B cell (primary cell): ENCODE data around the gene SYNPR.

Experiments
- EZH2 ChIP-seq: IDR thresholded peaks from 2 replicates; pipeline ENCODE4 v1.6.1; 2012; ENCODE audit warnings: borderline replicate concordance, low read depth, mild to moderate bottlenecking, moderate library complexity, low read length; ENCODE audit not compliant: insufficient read depth, poor library complexity, severe bottlenecking
- TF ChIP-seq, protein P1 (sequence below): fragments of 200-600 bp; IDR thresholded peaks from one replicate; pipeline ENCODE4 v1.8.0; 2022; ENCODE audit warnings: antibody characterized with exemption, mild to moderate bottlenecking

DNA sequence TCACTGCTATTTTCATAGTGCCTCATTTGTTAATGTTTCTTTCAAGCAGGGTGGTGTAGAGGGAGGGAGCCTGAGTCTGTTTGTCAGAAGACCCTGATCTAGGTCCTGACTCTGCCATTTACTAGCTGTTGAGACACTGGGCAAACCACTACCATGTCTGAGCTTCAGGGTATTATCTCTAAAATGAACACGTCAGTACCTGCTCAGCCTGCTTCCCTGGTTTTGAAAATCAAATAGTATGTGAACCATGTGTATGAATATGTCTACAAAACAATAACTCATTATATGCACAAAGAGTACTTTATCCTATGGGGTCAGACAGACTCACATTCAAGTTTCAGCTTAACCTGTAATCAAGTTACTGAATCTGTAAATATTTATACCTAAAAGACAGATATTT is 25.1 kb downstream of the SYNPR start:
- TF ChIP-seq, protein P1, sequence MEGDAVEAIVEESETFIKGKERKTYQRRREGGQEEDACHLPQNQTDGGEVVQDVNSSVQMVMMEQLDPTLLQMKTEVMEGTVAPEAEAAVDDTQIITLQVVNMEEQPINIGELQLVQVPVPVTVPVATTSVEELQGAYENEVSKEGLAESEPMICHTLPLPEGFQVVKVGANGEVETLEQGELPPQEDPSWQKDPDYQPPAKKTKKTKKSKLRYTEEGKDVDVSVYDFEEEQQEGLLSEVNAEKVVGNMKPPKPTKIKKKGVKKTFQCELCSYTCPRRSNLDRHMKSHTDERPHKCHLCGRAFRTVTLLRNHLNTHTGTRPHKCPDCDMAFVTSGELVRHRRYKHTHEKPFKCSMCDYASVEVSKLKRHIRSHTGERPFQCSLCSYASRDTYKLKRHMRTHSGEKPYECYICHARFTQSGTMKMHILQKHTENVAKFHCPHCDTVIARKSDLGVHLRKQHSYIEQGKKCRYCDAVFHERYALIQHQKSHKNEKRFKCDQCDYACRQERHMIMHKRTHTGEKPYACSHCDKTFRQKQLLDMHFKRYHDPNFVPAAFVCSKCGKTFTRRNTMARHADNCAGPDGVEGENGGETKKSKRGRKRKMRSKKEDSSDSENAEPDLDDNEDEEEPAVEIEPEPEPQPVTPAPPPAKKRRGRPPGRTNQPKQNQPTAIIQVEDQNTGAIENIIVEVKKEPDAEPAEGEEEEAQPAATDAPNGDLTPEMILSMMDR: no peak
- TF ChIP-seq EZH2: no peak
